ENCODE data around the gene CXCR6. TPM values are rescaled to one million over a fixed set of nuclear protein-coding genes. Genes with fewer than 3 reads are reported as not detected.

Gene CXCR6
- total RNA-seq, 1 experiment from 2014 or later = not detected

DNA sequence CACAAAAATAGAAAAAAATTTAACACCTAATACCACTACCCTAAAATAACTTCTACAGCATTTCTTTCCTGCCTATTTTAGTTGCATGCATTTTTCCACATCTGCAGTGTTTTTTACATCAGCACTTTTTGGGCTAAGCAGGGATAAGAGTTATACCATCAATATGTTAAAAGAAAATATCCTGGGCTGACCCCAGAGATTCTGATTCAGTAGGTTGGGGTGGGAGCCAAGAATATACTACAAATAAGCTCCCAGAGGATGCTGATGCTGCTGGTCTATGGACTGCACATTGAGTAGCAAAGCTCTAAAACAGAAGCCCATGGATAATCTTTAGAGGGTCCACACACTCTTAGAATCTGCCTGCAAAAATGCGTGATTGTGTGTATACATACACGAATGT lies 37.6 kb downstream of the CXCR6 start:
- Histone ChIP-seq H3K27me3 (ENCODE audit: insufficient read depth, low read length) (no peaks in the 10 kb centered on the region), H3K27ac (ENCODE audit: insufficient read length, low read depth, low read length) (no peak overlapping the region), H4K8ac (replicated peaks; ENCODE audit: insufficient read length, low read depth, low read length) (no peak overlapping the region), H3K9ac (ENCODE audit: extremely low read depth, insufficient read length, low read length) (no peak overlapping the region), H3K79me1 (ENCODE audit: insufficient read depth, low read depth, low read length, poor library complexity, severe bottlenecking) (no peaks in the 10 kb centered on the region), H3K14ac (ENCODE audit: insufficient read depth, low read length) (no peak overlapping the region), H3K4me2 (ENCODE audit: insufficient read depth, insufficient read length, low read length) (no peak overlapping the region), H3K23ac (ENCODE audit: insufficient read length, low read depth, low read length) (no peak overlapping the region), H3K4ac (ENCODE audit: low read depth, low read length) (no peak overlapping the region), H2AFZ (ENCODE audit: low read length) (no peak overlapping the region), H4K5ac (ENCODE audit: insufficient read length, low read depth, low read length) (no peak overlapping the region), H2BK5ac (ENCODE audit: insufficient read length, low read length) (no peak overlapping the region), H2BK120ac (ENCODE audit: low read depth, low read length, poor library complexity, severe bottlenecking) (no peak overlapping the region), H3T11ph (ENCODE audit: low read length) (no peak overlapping the region), H3K18ac (ENCODE audit: insufficient read length, low read depth, low read length) (no peak overlapping the region), H2BK15ac (ENCODE audit: low read depth, low read length) (no peak overlapping the region), H4K91ac (ENCODE audit: insufficient read length, low read depth, low read length) (no peak overlapping the region), H4K20me1 (ENCODE audit: control insufficient read depth, insufficient read depth, insufficient read length) (peaks cover 3% of the 10 kb centered on the region), H2AK5ac (ENCODE audit: insufficient read length, low read length) (no peak overlapping the region), H3K23me2 (ENCODE audit: insufficient read length, low read depth, low read length, poor library complexity, severe bottlenecking) (no peaks in the 10 kb centered on the region), H2BK20ac (ENCODE audit: low read depth, low read length, poor library complexity, severe bottlenecking) (no peak overlapping the region), H3K9me3 (ENCODE audit: control insufficient read depth, low read depth, low read length) (no peaks in the 10 kb centered on the region), H3K79me2 (ENCODE audit: insufficient read depth, low read length) (no peaks in the 10 kb centered on the region; the same call in none of the 2 replicates), H3K4me1 (ENCODE audit: insufficient read depth, low read length) (no peaks in the 10 kb centered on the region), H2BK12ac (ENCODE audit: insufficient read length, low read depth, low read length) (no peak overlapping the region), H3K56ac (ENCODE audit: insufficient read length, low read depth, low read length) (no peak overlapping the region)
- WGBS (ENCODE audit: extremely low coverage, insufficient read length, low lambda C conversion rate) = no CpG with 5 or more reads among the region's 2 CpGs
- Mint-ChIP-seq H3K36me3 (ENCODE audit: insufficient read depth in 1 of 3, low read depth in 3 of 3) (peaks cover 11 to 76% (median 61%) of the 10 kb centered on the region in 3 experiments; a peak in 6 of 7 replicates), H3K4me3 (no peak overlapping the region), H3K4me1 (no peaks in the 10 kb centered on the region), H3K27me3 (ENCODE audit: low read depth) (no peaks in the 10 kb centered on the region), H3K27ac (no peak overlapping the region), H3K9me3 (no peaks in the 10 kb centered on the region)
- TF ChIP-seq, protein P1, sequence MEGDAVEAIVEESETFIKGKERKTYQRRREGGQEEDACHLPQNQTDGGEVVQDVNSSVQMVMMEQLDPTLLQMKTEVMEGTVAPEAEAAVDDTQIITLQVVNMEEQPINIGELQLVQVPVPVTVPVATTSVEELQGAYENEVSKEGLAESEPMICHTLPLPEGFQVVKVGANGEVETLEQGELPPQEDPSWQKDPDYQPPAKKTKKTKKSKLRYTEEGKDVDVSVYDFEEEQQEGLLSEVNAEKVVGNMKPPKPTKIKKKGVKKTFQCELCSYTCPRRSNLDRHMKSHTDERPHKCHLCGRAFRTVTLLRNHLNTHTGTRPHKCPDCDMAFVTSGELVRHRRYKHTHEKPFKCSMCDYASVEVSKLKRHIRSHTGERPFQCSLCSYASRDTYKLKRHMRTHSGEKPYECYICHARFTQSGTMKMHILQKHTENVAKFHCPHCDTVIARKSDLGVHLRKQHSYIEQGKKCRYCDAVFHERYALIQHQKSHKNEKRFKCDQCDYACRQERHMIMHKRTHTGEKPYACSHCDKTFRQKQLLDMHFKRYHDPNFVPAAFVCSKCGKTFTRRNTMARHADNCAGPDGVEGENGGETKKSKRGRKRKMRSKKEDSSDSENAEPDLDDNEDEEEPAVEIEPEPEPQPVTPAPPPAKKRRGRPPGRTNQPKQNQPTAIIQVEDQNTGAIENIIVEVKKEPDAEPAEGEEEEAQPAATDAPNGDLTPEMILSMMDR (conservative IDR thresholded peaks at IDR 0.05) = no peak
- DNase-seq = no peak

Measured in H9 (cell line).